Nephron progenitor cell (in vitro differentiated cells): Measurements from ENCODE around the gene PHETA2.
A peak's percentile ranks its signal among the peaks of the same experiment; 100 is the strongest.
"Not testable (repeated sequence)": the region's sequence is repeated elsewhere in the genome, so short reads cannot be mapped to it uniquely, and the experiment has no call there.

Source experiments
- DNase-seq: peaks from one replicate; pipeline ENCODE4 v3.0.0; 2021
- H3K27ac Mint-ChIP-seq: 2 replicates; pipeline ENCODE4 v1.8.0; 2021; ENCODE audit warnings: mild to moderate bottlenecking, moderate library complexity, mixed read lengths
- H3K27me3 Mint-ChIP-seq: 2 replicates; pipeline ENCODE4 v1.8.0; 2021; ENCODE audit warnings: mild to moderate bottlenecking, low read depth, mixed read lengths; ENCODE audit not compliant: poor library complexity
- H3K36me3 Mint-ChIP-seq: 2 replicates; pipeline ENCODE4 v1.8.0; 2021; ENCODE audit warnings: low read depth, mixed read lengths
- H3K4me1 Mint-ChIP-seq: 2 replicates; pipeline ENCODE4 v1.8.0; 2021; ENCODE audit warnings: mixed read lengths
- H3K4me3 Mint-ChIP-seq: 2 replicates; pipeline ENCODE4 v1.8.0; 2021; ENCODE audit warnings: mild to moderate bottlenecking, moderate library complexity, mixed read lengths
- H3K9me3 Mint-ChIP-seq: 2 replicates; pipeline ENCODE4 v1.8.0; 2021; ENCODE audit warnings: mild to moderate bottlenecking, moderate library complexity, mixed read lengths
- TF ChIP-seq, protein P1 (sequence below): fragments of 200-600 bp; sonication (generic); IDR thresholded peaks from 2 replicates; pipeline ENCODE4 v1.5.0; 2021; ENCODE audit warnings: antibody characterized with exemption

PHETA2 gene

DNA sequence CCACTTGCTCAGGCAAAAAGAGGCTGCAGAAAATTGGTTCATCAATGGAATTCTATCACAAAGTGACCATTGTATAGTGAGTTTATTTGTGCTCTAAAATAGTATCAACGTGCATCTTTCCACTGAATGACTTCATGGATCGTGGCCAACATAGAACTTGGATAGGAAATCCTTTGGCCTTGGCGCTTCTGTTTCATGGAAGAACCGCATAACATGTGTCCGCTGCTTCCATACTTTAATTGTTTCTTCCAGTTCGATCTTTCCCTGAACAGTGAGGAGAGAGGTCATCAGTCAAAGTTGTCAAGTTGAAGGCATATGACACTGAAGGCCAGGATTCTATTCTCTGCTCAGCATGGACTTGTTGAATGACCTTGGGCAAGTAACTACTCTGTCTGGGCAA is 12.0 kb downstream of the PHETA2 start:
- DNase-seq = no peak
- H3K36me3 Mint-ChIP-seq = peaks cover 75% of the 10 kb centered on the region
- no peak overlapping the region for H3K4me3 Mint-ChIP-seq
- H3K9me3 Mint-ChIP-seq = peaks cover 27% of the 10 kb centered on the region
- peaks cover 29% of the 10 kb centered on the region for H3K4me1 Mint-ChIP-seq
- TF ChIP-seq, protein P1, sequence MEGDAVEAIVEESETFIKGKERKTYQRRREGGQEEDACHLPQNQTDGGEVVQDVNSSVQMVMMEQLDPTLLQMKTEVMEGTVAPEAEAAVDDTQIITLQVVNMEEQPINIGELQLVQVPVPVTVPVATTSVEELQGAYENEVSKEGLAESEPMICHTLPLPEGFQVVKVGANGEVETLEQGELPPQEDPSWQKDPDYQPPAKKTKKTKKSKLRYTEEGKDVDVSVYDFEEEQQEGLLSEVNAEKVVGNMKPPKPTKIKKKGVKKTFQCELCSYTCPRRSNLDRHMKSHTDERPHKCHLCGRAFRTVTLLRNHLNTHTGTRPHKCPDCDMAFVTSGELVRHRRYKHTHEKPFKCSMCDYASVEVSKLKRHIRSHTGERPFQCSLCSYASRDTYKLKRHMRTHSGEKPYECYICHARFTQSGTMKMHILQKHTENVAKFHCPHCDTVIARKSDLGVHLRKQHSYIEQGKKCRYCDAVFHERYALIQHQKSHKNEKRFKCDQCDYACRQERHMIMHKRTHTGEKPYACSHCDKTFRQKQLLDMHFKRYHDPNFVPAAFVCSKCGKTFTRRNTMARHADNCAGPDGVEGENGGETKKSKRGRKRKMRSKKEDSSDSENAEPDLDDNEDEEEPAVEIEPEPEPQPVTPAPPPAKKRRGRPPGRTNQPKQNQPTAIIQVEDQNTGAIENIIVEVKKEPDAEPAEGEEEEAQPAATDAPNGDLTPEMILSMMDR = no peak
- no peaks in the 10 kb centered on the region for H3K27me3 Mint-ChIP-seq
- peak overlapping the region; percentile 78 for H3K27ac Mint-ChIP-seq

DNA sequence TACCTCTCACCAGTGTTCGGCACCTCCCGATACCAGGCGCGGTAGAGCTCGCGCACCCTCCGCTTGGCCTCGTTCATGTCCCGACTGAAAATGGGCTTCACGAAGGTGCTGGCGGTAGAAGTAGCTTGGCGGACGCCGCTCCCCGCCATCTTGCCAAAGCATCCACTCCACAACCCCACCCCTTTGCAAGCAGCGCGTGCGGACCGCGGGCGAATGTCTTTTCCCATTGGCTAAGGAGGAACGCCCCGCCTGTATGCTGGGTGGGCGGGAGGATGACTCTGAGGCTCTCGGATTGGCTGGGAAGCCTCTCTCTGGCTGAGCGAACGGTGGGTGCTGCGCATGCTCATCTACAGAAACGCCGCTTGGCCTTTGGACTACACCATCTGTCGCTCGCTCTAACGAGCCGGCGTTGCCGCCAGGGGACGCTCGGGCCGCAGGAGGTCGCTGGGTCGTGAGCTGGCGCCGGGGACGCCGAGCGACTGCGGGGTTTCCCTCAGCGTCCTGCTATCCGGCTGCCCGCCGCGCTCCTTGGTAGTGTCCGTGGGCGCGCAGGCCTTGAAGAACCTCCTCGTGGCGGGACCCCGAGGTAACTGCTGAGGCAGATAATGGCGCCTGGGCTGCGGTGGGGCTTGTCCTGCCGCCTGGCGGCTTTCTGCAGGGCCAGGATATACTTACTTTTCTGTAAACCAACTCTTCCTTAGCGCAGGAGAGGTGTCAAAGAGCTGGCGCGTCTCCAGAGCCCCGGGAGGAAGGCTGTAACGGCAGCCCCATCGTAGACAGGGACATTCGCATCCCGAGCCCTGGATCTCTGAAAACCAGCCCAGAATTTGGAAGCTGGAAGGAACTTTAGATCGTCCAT is 16.8 kb downstream of the PHETA2 start, which contains the start of gene NDUFA6:
NDUFA6 (minus strand) TSS at position 177 of the 859 bp plus-strand sequence; CDS start at position 149, 28 bp downstream.
- peak within 1 kb of the TSS; percentile 99 for H3K27ac Mint-ChIP-seq
- peaks cover 25% of the 10 kb centered on the region for H3K4me1 Mint-ChIP-seq
- H3K9me3 Mint-ChIP-seq = peaks cover 28% of the 10 kb centered on the region
- H3K4me3 Mint-ChIP-seq = peak within 1 kb of the TSS; percentile 96
- peaks cover 6% of the 10 kb centered on the region for H3K27me3 Mint-ChIP-seq
- peaks cover 46% of the 10 kb centered on the region for H3K36me3 Mint-ChIP-seq
- peak; percentile 97 for DNase-seq
- TF ChIP-seq, protein P1 = peak; percentile 76

DNA sequence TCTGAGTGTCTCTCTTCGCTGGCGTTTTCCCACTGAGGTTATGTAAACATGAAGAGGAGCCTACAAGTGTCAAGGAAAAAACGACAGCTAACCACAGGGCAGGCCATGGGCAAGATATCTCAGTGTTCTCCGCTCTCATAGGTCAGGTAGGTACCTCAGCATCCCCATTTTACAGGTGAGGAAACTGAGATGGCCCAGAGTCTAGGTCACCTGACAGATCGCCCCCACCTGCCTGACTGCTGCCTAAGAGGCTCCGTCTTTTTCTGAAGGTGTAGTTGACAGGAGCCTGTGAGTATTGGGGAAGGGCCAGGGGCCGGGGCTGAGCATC is 17.4 kb downstream of the PHETA2 start:
- Mint-ChIP-seq H3K27ac (no peak overlapping the region), H3K4me3 (peak overlapping the region; percentile 96), H3K36me3 (peaks cover 46% of the 10 kb centered on the region), H3K9me3 (peaks cover 34% of the 10 kb centered on the region), H3K4me1 (peaks cover 29% of the 10 kb centered on the region), H3K27me3 (peaks cover 9% of the 10 kb centered on the region)
- TF ChIP-seq, protein P1 = no peak
- no peak for DNase-seq

DNA sequence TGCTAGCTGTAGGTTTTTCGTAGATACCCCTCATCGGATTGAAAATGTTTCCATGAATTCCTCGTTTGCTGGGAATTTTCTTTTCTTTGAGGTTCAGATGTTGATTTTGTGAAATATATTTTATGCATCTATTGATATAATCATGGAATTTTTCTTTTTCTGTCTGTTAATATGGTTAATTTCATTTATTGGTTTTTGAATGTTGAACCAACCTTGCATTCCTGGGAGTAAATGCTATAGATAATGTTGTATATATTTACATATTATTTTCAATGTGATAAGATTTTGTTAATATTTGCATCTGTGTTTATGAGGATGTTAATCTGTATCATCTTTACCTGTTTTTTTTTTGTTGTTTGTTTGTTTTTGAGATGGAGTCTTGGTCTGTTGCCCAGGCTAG is 27.2 kb downstream of the PHETA2 start:
- Mint-ChIP-seq H3K4me1 (peaks cover under 1% of the 10 kb centered on the region), H3K27ac (no peak overlapping the region), H3K36me3 (peaks cover 66% of the 10 kb centered on the region), H3K9me3 (peaks cover 94% of the 10 kb centered on the region), H3K27me3 (peaks cover 11% of the 10 kb centered on the region), H3K4me3 (no peak overlapping the region)
- TF ChIP-seq, protein P1 = no peak
- DNase-seq = no peak

DNA sequence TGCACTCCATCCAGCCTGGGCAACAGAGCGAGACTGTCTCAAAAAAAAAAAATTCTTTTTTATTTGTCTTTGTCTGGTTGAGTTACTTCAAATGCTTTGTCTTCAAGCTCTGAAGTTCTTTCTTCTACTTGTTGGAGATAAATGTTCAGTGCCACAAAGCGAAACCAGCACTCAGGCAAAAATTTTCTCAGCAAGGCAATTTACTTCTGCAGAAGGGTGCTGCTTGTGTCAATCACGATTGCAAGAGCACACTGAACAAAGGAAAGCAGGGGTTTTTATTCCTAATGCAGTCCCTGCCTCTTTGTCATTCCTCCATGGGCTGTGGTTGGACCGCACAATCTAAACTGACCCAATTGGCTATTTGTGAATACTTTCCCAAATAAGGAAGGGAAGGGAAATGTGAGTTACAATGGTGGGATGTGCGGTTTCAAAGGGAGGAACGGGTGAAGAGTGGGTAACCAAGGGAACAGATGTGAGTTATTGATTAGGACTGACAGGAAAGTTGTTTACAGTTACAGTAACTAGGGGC is 30.3 kb downstream of the PHETA2 start:
- H3K4me3 Mint-ChIP-seq, DNase-seq, H3K4me1 Mint-ChIP-seq, H3K27ac Mint-ChIP-seq: not testable (repeated sequence)
- peaks cover 23% of the 10 kb centered on the region for H3K27me3 Mint-ChIP-seq
- peaks cover 65% of the 10 kb centered on the region for H3K9me3 Mint-ChIP-seq
- peaks cover 36% of the 10 kb centered on the region for H3K36me3 Mint-ChIP-seq

DNA sequence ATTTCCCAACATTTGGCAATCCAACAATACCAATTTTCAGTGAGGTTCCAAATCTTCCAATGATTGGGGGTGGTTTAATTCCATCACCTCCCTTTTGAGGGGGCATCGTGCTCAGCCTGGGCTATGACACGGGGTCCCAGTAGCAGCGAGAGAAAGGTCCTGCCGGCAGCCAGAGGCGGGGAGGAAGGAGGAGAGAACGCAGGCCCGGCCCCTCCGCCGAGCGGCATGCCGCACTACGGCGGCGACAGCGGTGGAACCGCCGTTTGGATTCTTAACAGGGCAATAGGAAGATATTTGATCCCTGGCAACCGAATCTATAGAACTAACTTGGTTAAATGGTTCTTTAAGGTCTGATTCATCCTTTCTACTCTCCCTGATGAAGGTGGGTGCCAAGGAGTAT is 34.8 kb downstream of the PHETA2 start:
- TF ChIP-seq, protein P1 = no peak
- H3K36me3 Mint-ChIP-seq = peaks cover 11% of the 10 kb centered on the region
- no peak for DNase-seq
- peaks cover 5% of the 10 kb centered on the region for H3K4me1 Mint-ChIP-seq
- peak overlapping the region; percentile 50 for H3K4me3 Mint-ChIP-seq
- peaks cover 19% of the 10 kb centered on the region for H3K27me3 Mint-ChIP-seq
- H3K9me3 Mint-ChIP-seq = peaks cover 23% of the 10 kb centered on the region
- H3K27ac Mint-ChIP-seq = no peak overlapping the region
